ENCODE data around the gene PTPRN2.

Gene PTPRN2

DNA sequence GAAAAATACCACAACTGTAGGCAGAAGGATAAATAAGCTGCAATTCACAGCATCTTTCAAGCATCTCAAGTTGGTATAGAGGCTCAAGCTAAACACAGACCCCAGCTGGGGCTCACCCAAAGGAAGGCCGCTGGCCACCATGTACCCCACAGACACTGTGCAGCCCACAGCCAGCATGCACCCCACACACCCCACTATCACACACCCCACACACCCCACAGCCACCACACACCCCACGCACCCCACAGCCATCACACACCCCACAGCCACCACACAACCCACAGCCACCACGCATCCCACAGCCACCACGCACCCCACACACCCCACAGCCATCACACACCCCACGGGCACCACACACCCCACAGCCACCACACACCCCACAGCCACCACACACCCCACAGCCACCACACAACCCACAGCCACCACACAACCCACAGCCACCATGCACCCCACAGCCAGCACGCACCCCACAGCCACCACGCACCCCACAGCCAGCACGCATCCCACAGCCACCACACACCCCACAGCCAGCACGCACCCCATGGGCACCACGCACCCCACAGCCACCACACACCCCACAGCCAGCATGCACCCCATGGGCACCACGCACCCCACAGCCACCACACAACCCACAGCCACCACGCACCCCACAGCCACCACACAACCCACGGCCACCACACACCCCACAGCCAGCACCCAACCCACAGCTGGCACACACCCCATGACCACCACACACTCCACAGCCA, 1036.1 kb downstream of the PTPRN2 start:
- no peak for TF ChIP-seq CTCF (IDR thresholded peaks at IDR 0.05; ENCODE audit: low read depth, low read length)
- DNase-seq (ENCODE audit: extremely low read depth, low read depth) = no peak

DNA sequence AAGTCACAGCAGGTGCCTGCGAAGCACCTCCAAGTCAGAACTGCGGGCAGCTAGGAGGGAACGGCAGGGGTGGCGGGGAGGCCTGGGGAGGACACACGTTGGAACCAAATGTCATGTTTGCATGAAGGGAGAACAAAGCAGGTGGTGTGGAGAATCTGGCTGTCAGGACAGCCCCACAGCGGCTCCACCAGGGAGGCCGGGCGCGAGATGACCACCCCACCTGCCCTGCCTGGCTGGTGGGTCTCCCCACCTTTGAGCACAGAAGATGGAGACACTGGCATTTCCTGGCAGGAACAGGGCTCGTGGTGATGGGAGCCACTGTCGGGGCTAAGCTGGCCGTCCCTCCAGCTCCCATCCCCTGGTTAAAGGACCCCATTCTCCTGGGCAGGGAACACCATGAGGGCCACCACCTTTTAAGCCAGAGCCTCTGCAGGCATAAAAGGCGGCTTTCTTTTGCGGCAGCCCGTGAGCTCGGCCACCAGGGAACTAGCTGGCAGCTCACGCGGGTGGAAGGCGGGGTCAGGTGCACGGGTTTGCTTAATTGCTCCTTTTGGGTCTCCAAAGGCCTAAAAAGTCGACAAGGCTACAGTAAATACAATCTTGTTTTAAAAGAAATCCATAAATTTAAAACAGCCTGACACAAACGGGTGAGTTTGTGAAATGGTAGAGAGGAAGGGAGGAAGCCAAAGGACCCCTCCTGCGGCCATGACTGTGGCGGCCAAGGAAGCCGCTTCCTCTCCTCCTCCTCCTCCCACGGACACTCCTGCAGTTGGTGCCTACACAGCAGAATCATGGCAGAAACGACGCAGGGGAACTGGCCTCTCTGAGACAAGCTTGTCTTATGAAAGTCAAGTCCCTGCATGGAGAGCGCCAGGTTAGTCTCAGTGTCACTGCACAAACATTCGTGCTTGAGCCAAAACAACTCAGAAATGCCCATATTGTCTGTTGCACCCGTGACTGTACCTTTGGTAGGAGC, 1037.0 kb downstream of the PTPRN2 start:
- no peak for TF ChIP-seq CTCF (IDR thresholded peaks at IDR 0.05; ENCODE audit: low read depth, low read length)
- DNase-seq (ENCODE audit: extremely low read depth, low read depth) = no peak

DNA sequence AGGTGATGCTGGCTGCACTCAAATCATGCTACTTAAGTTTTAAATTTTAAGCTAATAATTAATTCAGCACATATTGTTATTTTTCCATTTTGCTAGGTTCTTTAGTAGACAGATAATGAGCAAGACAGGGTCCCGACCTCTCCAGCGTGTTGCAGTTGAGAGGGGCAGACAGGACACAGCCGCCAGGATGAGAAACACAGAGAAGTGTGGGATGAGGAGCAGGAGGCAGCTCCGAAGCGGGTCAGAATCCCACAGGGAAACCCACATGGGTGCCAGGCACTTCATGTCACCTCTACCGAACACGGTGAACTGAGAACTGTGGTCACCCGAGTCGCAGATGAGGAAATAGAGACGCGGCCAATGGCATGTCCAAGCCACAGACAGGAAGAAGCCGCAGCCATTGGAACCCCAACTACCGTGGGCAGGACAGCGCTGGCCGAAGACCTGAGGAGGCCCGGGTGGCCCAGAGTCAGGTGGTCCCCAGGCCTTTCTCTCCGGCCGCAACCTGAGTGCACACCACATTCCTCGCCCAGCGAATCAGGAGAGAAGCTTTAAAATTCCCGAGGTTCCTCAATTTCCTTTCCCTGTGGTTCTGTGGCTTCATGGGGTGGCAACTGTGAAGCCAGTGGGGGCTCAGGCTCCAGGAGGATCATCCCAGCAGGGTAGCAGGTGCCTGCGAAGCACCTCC, 1037.9 kb downstream of the PTPRN2 start:
- DNase-seq (ENCODE audit: extremely low read depth, low read depth) = no peak
- TF ChIP-seq CTCF (IDR thresholded peaks at IDR 0.05; ENCODE audit: low read depth, low read length) = no peak

GRCh38 chr7:157548691-157549303, 1038.8 kb downstream of the PTPRN2 start:
- TF ChIP-seq CTCF (IDR thresholded peaks at IDR 0.05; ENCODE audit: low read depth, low read length) = no peak
- DNase-seq (ENCODE audit: extremely low read depth, low read depth) = no peak

- DNase-seq (ENCODE audit: extremely low read depth, low read depth) = no peak
- no peak for TF ChIP-seq CTCF (IDR thresholded peaks at IDR 0.05; ENCODE audit: low read depth, low read length)
Measured at GRCh38 chr7:157547611-157548010, 1040.0 kb downstream of the PTPRN2 start.

DNA sequence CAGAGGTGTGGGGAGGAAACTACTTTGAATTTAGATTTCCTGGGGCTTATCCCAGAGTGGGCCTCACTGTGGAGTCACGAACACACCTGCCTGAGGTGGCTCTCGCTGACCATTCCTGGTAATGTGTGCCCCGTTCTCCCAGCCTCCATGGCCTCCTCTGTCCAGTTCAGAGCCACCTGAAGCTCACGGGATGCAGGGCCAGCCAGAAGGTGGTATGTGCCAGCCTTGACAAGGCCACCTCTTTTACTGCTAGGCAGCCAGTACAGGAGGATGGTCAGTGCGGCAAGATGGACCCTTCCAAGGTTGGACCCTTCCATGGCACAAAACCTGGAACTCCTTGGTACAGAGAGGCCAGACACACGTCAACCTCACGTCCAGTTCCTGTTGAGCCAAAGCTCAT, 1040.5 kb downstream of the PTPRN2 start:
- no peak for TF ChIP-seq CTCF (IDR thresholded peaks at IDR 0.05; ENCODE audit: low read depth, low read length)
- no peak for DNase-seq (ENCODE audit: extremely low read depth, low read depth)

Data from AG09319 (cell line).